ENCODE data around the gene SPRED3. TPM values are rescaled to one million over a fixed set of nuclear protein-coding genes. Genes with fewer than 3 reads are reported as not detected.
A peak's percentile ranks its signal among the peaks of the same experiment; 100 is the strongest.

The SPRED3 gene
- total and polyA plus RNA-seq, 2 experiments from 2014 or later, result 2.3 to 4.0 TPM

- Histone ChIP-seq H2AFZ (peak within 1 kb of the TSS; percentile 92), H3K36me3 (replicated peaks; ENCODE audit: insufficient read depth, low read depth) (no peaks in the 10 kb centered on the region), H3K9me2 (replicated peaks; ENCODE audit: insufficient read depth) (no peaks in the 10 kb centered on the region), H4K20me1 (ENCODE audit: insufficient read depth, poor library complexity, severe bottlenecking) (no peaks in the 10 kb centered on the region), H3K27ac (peak within 1 kb of the TSS; percentile 83), H3K27me3 (no peaks in the 10 kb centered on the region), H3K4me2 (peak within 1 kb of the TSS; percentile 95), H3K9me3 (ENCODE audit: low read depth) (no peaks in the 10 kb centered on the region), H3K4me3 (peak within 1 kb of the TSS; percentile 80), H3K4me1 (ENCODE audit: insufficient read depth) (no peaks in the 10 kb centered on the region), H3K79me2 (peaks cover 4% of the 10 kb centered on the region)
- TF ChIP-seq EZH2 (IDR thresholded peaks at IDR 0.05; ENCODE audit: borderline replicate concordance), result no peak
- TF ChIP-seq CTCF (IDR thresholded peaks at IDR 0.05; ENCODE audit: poor library complexity), result peak; percentile 99
- DNase-seq (ENCODE audit: low spot score), result peak; percentile 99
- under 1% methylated on average over 56 of the region's 82 CpGs for whole genome bisulfite sequencing (ENCODE audit: low lambda C conversion rate, missing lambda C conversion rate)
Measured at GRCh38 chr19:38402967-38403674, 14.6 kb downstream of the SPRED3 start, which contains the start of gene FAM98C. Gene FAM98C (plus strand): TSS chr19:38403093. CDS start chr19:38403154, 61 bp downstream.

GRCh38 chr19:38404858-38405257 is 16.4 kb downstream of the SPRED3 start:
- Histone ChIP-seq H3K4me2 (no peak overlapping the region), H3K9me3 (ENCODE audit: low read depth) (no peaks in the 10 kb centered on the region), H3K36me3 (replicated peaks; ENCODE audit: insufficient read depth, low read depth) (no peaks in the 10 kb centered on the region), H3K79me2 (peaks cover 4% of the 10 kb centered on the region), H3K4me3 (no peak overlapping the region), H3K27me3 (no peaks in the 10 kb centered on the region), H3K4me1 (ENCODE audit: insufficient read depth) (no peaks in the 10 kb centered on the region), H3K9me2 (replicated peaks; ENCODE audit: insufficient read depth) (no peaks in the 10 kb centered on the region), H3K27ac (no peak overlapping the region), H4K20me1 (ENCODE audit: insufficient read depth, poor library complexity, severe bottlenecking) (no peaks in the 10 kb centered on the region), H2AFZ (no peak overlapping the region)
- WGBS (ENCODE audit: low lambda C conversion rate, missing lambda C conversion rate), result 100% methylated on average over 5 of the region's 6 CpGs
- TF ChIP-seq EZH2 (IDR thresholded peaks at IDR 0.05; ENCODE audit: borderline replicate concordance) (no peak), EZH2phosphoT487 (IDR thresholded peaks at IDR 0.05; ENCODE audit: low read depth, severe bottlenecking, unreplicated experiment) (no peak), CTCF (IDR thresholded peaks at IDR 0.05; ENCODE audit: poor library complexity) (no peak)
- DNase-seq (ENCODE audit: low spot score), result no peak

GRCh38 chr19:38405276-38405675 is 16.8 kb downstream of the SPRED3 start:
- no peak overlapping the region for H3K4me2 ChIP-seq
- H3K27me3 ChIP-seq, result no peaks in the 10 kb centered on the region
- H3K27ac ChIP-seq, result no peak overlapping the region
- WGBS (ENCODE audit: low lambda C conversion rate, missing lambda C conversion rate), result 97% methylated on average over 8 of the region's 8 CpGs
- peaks cover 4% of the 10 kb centered on the region for H3K79me2 ChIP-seq
- no peaks in the 10 kb centered on the region for H3K9me3 ChIP-seq (ENCODE audit: low read depth)
- H3K9me2 ChIP-seq (replicated peaks; ENCODE audit: insufficient read depth), result no peaks in the 10 kb centered on the region
- no peak for DNase-seq (ENCODE audit: low spot score)
- no peaks in the 10 kb centered on the region for H3K36me3 ChIP-seq (replicated peaks; ENCODE audit: insufficient read depth, low read depth)
- no peaks in the 10 kb centered on the region for H3K4me1 ChIP-seq (ENCODE audit: insufficient read depth)
- no peak overlapping the region for H2AFZ ChIP-seq
- no peak overlapping the region for H3K4me3 ChIP-seq
- H4K20me1 ChIP-seq (ENCODE audit: insufficient read depth, poor library complexity, severe bottlenecking), result no peaks in the 10 kb centered on the region
- TF ChIP-seq EZH2 (IDR thresholded peaks at IDR 0.05; ENCODE audit: borderline replicate concordance), result no peak
- TF ChIP-seq EZH2phosphoT487 (IDR thresholded peaks at IDR 0.05; ENCODE audit: low read depth, severe bottlenecking, unreplicated experiment), result no peak
- TF ChIP-seq CTCF (IDR thresholded peaks at IDR 0.05; ENCODE audit: poor library complexity), result no peak

Data from hepatocyte (in vitro differentiated cells).